ENCODE data around the gene KAZN.

DNA sequence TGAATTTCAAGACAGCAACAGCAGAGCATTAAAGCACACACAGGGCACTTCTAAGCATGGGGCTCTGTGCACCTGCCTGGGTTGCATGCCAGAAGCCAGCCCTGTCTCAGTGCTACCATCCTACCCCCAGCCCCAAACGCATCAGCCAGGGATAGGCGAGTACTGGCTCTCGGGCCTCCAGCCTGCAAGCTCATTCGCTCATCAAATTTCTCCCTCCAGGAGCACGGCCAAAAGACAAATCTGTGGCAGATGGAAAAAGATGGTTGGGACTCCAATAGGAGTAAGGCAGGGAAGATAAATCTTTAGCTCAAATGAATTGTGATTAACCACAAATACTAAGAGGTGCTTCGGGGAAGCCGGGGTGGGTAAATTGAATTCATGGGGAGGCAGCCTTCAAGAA lies 189.6 kb downstream of the KAZN start:
- TF ChIP-seq, protein P1, sequence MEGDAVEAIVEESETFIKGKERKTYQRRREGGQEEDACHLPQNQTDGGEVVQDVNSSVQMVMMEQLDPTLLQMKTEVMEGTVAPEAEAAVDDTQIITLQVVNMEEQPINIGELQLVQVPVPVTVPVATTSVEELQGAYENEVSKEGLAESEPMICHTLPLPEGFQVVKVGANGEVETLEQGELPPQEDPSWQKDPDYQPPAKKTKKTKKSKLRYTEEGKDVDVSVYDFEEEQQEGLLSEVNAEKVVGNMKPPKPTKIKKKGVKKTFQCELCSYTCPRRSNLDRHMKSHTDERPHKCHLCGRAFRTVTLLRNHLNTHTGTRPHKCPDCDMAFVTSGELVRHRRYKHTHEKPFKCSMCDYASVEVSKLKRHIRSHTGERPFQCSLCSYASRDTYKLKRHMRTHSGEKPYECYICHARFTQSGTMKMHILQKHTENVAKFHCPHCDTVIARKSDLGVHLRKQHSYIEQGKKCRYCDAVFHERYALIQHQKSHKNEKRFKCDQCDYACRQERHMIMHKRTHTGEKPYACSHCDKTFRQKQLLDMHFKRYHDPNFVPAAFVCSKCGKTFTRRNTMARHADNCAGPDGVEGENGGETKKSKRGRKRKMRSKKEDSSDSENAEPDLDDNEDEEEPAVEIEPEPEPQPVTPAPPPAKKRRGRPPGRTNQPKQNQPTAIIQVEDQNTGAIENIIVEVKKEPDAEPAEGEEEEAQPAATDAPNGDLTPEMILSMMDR (conservative IDR thresholded peaks at IDR 0.05; ENCODE audit: low read length) = no peak
- TF ChIP-seq EZH2phosphoT487 (IDR thresholded peaks at IDR 0.05; ENCODE audit: borderline replicate concordance) = no peak
